Measurements from ENCODE around the gene MITD1. TPM values are rescaled to one million over a fixed set of nuclear protein-coding genes. Genes with fewer than 3 reads are reported as not detected.

The MITD1 gene
- total and polyA plus RNA-seq, 2 of the 13 experiments (the other 11 are each of a cell fraction or from before 2014, with no cell fraction given), result 17.8 to 43.7 TPM

- TF ChIP-seq SMAD1 (CRISPR knock-in tag; IDR thresholded peaks at IDR 0.05; ENCODE audit: borderline replicate concordance, low read depth) (peak; percentile 68; the same call in 1 of the 2 replicates), MTA1 (CRISPR knock-in tag; IDR thresholded peaks at IDR 0.05; ENCODE audit: borderline replicate concordance) (peak; percentile 92), SP5 (CRISPR knock-in tag; IDR thresholded peaks at IDR 0.05; ENCODE audit: borderline replicate concordance, low read depth) (peak; percentile 86), ZNF704 (CRISPR knock-in tag; IDR thresholded peaks at IDR 0.05; ENCODE audit: borderline replicate concordance) (no peak; the same call in 1 of the 2 replicates), NFE2L1 (CRISPR knock-in tag; IDR thresholded peaks at IDR 0.05; ENCODE audit: borderline replicate concordance) (no peak), SOX13 (IDR thresholded peaks at IDR 0.05) (no peak), SOX13 (CRISPR knock-in tag; conservative IDR thresholded peaks at IDR 0.05 in 1 of 2, IDR thresholded peaks at IDR 0.05 in 1 of 2) (peak in 1 of 2 experiments; percentile 26; a peak in 1 of 4 replicates), THAP11 (CRISPR knock-in tag; IDR thresholded peaks at IDR 0.05) (peak; percentile 85), KLF11 (CRISPR knock-in tag; IDR thresholded peaks at IDR 0.05) (peak; percentile 83; the same call in 1 of the 2 replicates), SP2 (CRISPR knock-in tag; IDR thresholded peaks at IDR 0.05) (no peak), FOXM1 (CRISPR knock-in tag; IDR thresholded peaks at IDR 0.05) (no peak), PHF21A (CRISPR knock-in tag; IDR thresholded peaks at IDR 0.05) (no peak; the same call in 1 of the 2 replicates), ZSCAN12 (CRISPR knock-in tag; IDR thresholded peaks at IDR 0.05) (no peak), GLI4 (CRISPR knock-in tag; IDR thresholded peaks at IDR 0.05; ENCODE audit: borderline replicate concordance) (peak; percentile 10; the same call in 1 of the 2 replicates), ARNT (IDR thresholded peaks at IDR 0.05) (no peak), ZNF747 (CRISPR knock-in tag; IDR thresholded peaks at IDR 0.05; ENCODE audit: borderline replicate concordance) (no peak; the same call in 1 of the 2 replicates), TCF7L2 (IDR thresholded peaks at IDR 0.05; ENCODE audit: low read depth, low read length) (no peak), ZNF275 (CRISPR knock-in tag; IDR thresholded peaks at IDR 0.05; ENCODE audit: borderline replicate concordance) (peak; percentile 96; the same call in 1 of the 2 replicates), SOX6 (IDR thresholded peaks at IDR 0.05) (no peak), SOX6 (CRISPR knock-in tag; IDR thresholded peaks at IDR 0.05) (peak; percentile 73), ZNF430 (CRISPR knock-in tag; IDR thresholded peaks at IDR 0.05) (no peak; the same call in 1 of the 2 replicates), ZNF230 (CRISPR knock-in tag; IDR thresholded peaks at IDR 0.05) (peak; percentile 32; the same call in 1 of the 2 replicates), ZNF18 (CRISPR knock-in tag; IDR thresholded peaks at IDR 0.05; ENCODE audit: insufficient replicate concordance) (no peak)
- TF ChIP-seq, protein P1, sequence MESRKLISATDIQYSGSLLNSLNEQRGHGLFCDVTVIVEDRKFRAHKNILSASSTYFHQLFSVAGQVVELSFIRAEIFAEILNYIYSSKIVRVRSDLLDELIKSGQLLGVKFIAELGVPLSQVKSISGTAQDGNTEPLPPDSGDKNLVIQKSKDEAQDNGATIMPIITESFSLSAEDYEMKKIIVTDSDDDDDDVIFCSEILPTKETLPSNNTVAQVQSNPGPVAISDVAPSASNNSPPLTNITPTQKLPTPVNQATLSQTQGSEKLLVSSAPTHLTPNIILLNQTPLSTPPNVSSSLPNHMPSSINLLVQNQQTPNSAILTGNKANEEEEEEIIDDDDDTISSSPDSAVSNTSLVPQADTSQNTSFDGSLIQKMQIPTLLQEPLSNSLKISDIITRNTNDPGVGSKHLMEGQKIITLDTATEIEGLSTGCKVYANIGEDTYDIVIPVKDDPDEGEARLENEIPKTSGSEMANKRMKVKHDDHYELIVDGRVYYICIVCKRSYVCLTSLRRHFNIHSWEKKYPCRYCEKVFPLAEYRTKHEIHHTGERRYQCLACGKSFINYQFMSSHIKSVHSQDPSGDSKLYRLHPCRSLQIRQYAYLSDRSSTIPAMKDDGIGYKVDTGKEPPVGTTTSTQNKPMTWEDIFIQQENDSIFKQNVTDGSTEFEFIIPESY (CRISPR knock-in tag; IDR thresholded peaks at IDR 0.05), result peak; percentile 15; the same call in 1 of the 2 replicates
These were observed 39.4 kb downstream of the MITD1 start, which contains the start of gene C2orf15 (continued) for GRCh38 chr2:99141110-99142108.

Measured in HepG2 (cell line).